H1 (cell line): ENCODE measurements around the gene TNFAIP8. TPM values are rescaled to one million over a fixed set of nuclear protein-coding genes. Genes with fewer than 3 reads are reported as not detected.

Source experiments
- EZH2 ChIP-seq: fragments of 200-600 bp; sonication (generic); IDR thresholded peaks from 2 replicates; pipeline ENCODE4 v1.7.1; 2012; ENCODE audit warnings: low read depth, mild to moderate bottlenecking, moderate library complexity, low read length, inconsistent platforms; ENCODE audit not compliant: severe bottlenecking
- MAFK ChIP-seq: IDR thresholded peaks from 2 replicates; pipeline ENCODE4 v1.6.1; 2012; ENCODE audit warnings: low read depth, mild to moderate bottlenecking, improper control_type of control experiment, low read length
- polyA plus RNA-seq, 7 experiments: library from polyadenylated mRNA; depleted of rRNA in 3 of 7; stranded (reverse) in 5 of 7; unstranded in 2 of 7; fragments of >200 nt in 5 of 7; fragments of 200-250 nt in 2 of 7; gene quantifications; 1 replicate in 5 of 7; 2 replicates in 1 of 7; 4 replicates in 1 of 7; pipeline versions ENCODE4 v1.2.1 to v1.2.3, GENCODE V29; 2011 to 2013; ENCODE audit warnings: missing spikeins in 2 of 7, mixed read lengths in 2 of 7
- total RNA-seq: library from RNA; stranded (reverse); fragmentation: NEBNext Ultra II Directional; extraction: Animal tissue kit (Norgen Biotek cat#: 25700); gene quantifications from 2 replicates; pipeline ENCODE4 v1.2.1, GENCODE V29; 2021

TNFAIP8 gene
- total and polyA plus RNA-seq, 2 of the 8 experiments (the other 6 are each of a cell fraction or from before 2014, with no cell fraction given) = 12.4 to 19.3 TPM

- no peak for TF ChIP-seq EZH2
- no peak for TF ChIP-seq MAFK
These were observed 29.3 kb downstream of the TNFAIP8 start (continued) for GRCh38 chr5:119385136-119385535.
